IMR-90 (cell line): ENCODE results near the gene AGBL5. TPM values are rescaled to one million over a fixed set of nuclear protein-coding genes. Genes with fewer than 3 reads are reported as not detected.

ENCODE experiments used
- ATAC-seq: fragments of 200-7000 bp; cut with Tn5 transposase; 2 replicates; pipeline ENCODE4 v1.9.1; 2020; ENCODE audit warnings: low read depth, mild to moderate bottlenecking, moderate library complexity
- BruUV-seq: library from RNA; stranded (reverse); fragments of 400-500 nt; replicated peaks from 2 replicates; lab custom pipeline; 2021; lab: Mats Ljungman, UMichigan
- CTCF ChIA-PET: fragments of 300-600 bp; formaldehyde crosslinking; extraction: SDS; loops from one replicate; lab custom pipeline; 2021; ENCODE audit warnings: antibody characterized with exemption; lab: Yijun Ruan, JAX
- POLR2A ChIA-PET: fragments of 300-600 bp; sonication (Branson Sonifier 250); formaldehyde crosslinking; loops from one replicate; lab custom pipeline; 2022; ENCODE audit warnings: antibody characterized with exemption; ENCODE audit not compliant: unreplicated experiment; lab: Charles Lee
- DNase-seq: peaks from one replicate; pipeline ENCODE4 v3.0.0; 2013
- H2AFZ ChIP-seq: replicated peaks from 2 replicates; pipeline ENCODE3; 2013; ENCODE audit warnings: low read length, mild to moderate bottlenecking; ENCODE audit not compliant: poor library complexity
- H2AK5ac ChIP-seq: 2 replicates; pipeline ENCODE4 v1.6.1; 2013; ENCODE audit warnings: low read depth, low read length, inconsistent platforms
- H2AK9ac ChIP-seq: replicated peaks from 2 replicates; pipeline ENCODE3; 2013; ENCODE audit warnings: mild to moderate bottlenecking, low read depth, low read length, moderate library complexity; ENCODE audit not compliant: poor library complexity
- H2BK120ac ChIP-seq: 2 replicates; pipeline ENCODE4 v1.6.1; 2013; ENCODE audit warnings: low read depth, low read length, inconsistent platforms
- H2BK15ac ChIP-seq: 3 replicates; pipeline ENCODE4 v1.6.1; 2013; ENCODE audit warnings: low read depth, low read length, inconsistent platforms
- H2BK20ac ChIP-seq: 2 replicates; pipeline ENCODE4 v1.6.1; 2013; ENCODE audit warnings: low read depth, mild to moderate bottlenecking, inconsistent platforms, low read length, moderate library complexity
- H2BK5ac ChIP-seq: 2 replicates; pipeline ENCODE4 v1.6.1; 2013; ENCODE audit warnings: mild to moderate bottlenecking, low read depth, low read length, inconsistent platforms; ENCODE audit not compliant: poor library complexity, severe bottlenecking
- H3K14ac ChIP-seq: replicated peaks from 2 replicates; pipeline ENCODE4 v1.6.1; 2013; ENCODE audit warnings: low read depth, low read length, inconsistent platforms
- H3K18ac ChIP-seq: 2 replicates; pipeline ENCODE4 v1.6.1; 2013; ENCODE audit warnings: low read depth, low read length, control low read depth
- H3K23ac ChIP-seq: 2 replicates; pipeline ENCODE4 v1.6.1; 2013; ENCODE audit warnings: low read depth, low read length, inconsistent platforms
- H3K27ac ChIP-seq: 2 replicates; pipeline ENCODE4 v1.5.1; 2013; ENCODE audit warnings: mild to moderate bottlenecking, control low read depth, low read length; ENCODE audit not compliant: insufficient read depth
- H3K27me3 ChIP-seq: 2 replicates; pipeline ENCODE4 v1.6.1; 2013; ENCODE audit warnings: low read length; ENCODE audit not compliant: control insufficient read depth, insufficient read depth
- H3K36me3 ChIP-seq: 2 replicates; pipeline ENCODE4 v1.6.1; 2013; ENCODE audit warnings: low read length, mixed read lengths; ENCODE audit not compliant: control insufficient read depth, insufficient read depth
- H3K4ac ChIP-seq: 2 replicates; pipeline ENCODE4 v1.6.1; 2013; ENCODE audit warnings: low read depth, low read length, inconsistent platforms
- H3K4me1 ChIP-seq: 2 replicates; pipeline ENCODE4 v1.6.1; 2013; ENCODE audit warnings: low read length, mixed read lengths; ENCODE audit not compliant: control insufficient read depth, insufficient read depth
- H3K4me2 ChIP-seq: 2 replicates; pipeline ENCODE4 v1.6.1; 2013; ENCODE audit warnings: low read depth, mild to moderate bottlenecking, control low read depth, low read length, moderate library complexity
- H3K4me3 ChIP-seq: 2 replicates; pipeline ENCODE4 v1.5.1; 2013; ENCODE audit warnings: low read depth, mild to moderate bottlenecking, control low read depth, low read length, moderate library complexity; ENCODE audit not compliant: insufficient read depth
- H3K56ac ChIP-seq: 2 replicates; pipeline ENCODE4 v1.6.1; 2013; ENCODE audit warnings: low read length, inconsistent platforms; ENCODE audit not compliant: insufficient read depth; ENCODE audit errors: extremely low read depth
- H3K79me1 ChIP-seq, 2 experiments: 2 replicates each; pipeline ENCODE4 v1.6.1; 2013; ENCODE audit warnings: low read length in 2 of 2, inconsistent platforms in 1 of 2, low read depth in 1 of 2
- H3K9ac ChIP-seq: 2 replicates; pipeline ENCODE4 v1.6.1; 2013; ENCODE audit warnings: low read depth, low read length, control low read depth
- H3K9me1 ChIP-seq: 2 replicates; pipeline ENCODE4 v1.6.1; 2013; ENCODE audit warnings: low read length, inconsistent platforms; ENCODE audit not compliant: insufficient read depth
- H3K9me3 ChIP-seq: 2 replicates; pipeline ENCODE4 v1.6.1; 2013; ENCODE audit warnings: low read length; ENCODE audit not compliant: control insufficient read depth, insufficient read depth
- H4K20me1 ChIP-seq: 2 replicates; pipeline ENCODE4 v1.6.1; 2013; ENCODE audit warnings: low read length, inconsistent platforms; ENCODE audit not compliant: insufficient read depth
- H4K5ac ChIP-seq: 2 replicates; pipeline ENCODE4 v1.6.1; 2013; ENCODE audit warnings: mild to moderate bottlenecking, low read depth, low read length, control low read depth
- H4K8ac ChIP-seq, 2 experiments: 2 replicates each; pipeline ENCODE4 v1.6.1; 2013; ENCODE audit warnings: low read depth in 2 of 2, low read length in 2 of 2, control low read depth in 1 of 2, inconsistent platforms in 1 of 2
- H4K91ac ChIP-seq: 2 replicates; pipeline ENCODE4 v1.6.1; 2013; ENCODE audit warnings: low read depth, low read length, inconsistent platforms; ENCODE audit not compliant: insufficient read depth
- BHLHE40 ChIP-seq: fragments of 150-350 bp; IDR thresholded peaks from 2 replicates; pipeline ENCODE4 v1.6.1; 2016; ENCODE audit warnings: mild to moderate bottlenecking, low read depth, low read length
- CHD1 ChIP-seq: IDR thresholded peaks from 2 replicates; pipeline ENCODE4 v1.6.1; 2012; ENCODE audit warnings: low read depth, low read length, improper control_type of control experiment
- FOS ChIP-seq: fragments of 150-350 bp; IDR thresholded peaks from 2 replicates; pipeline ENCODE4 v1.6.1; 2016; ENCODE audit warnings: low read depth, low read length
- MAZ ChIP-seq: IDR thresholded peaks from 2 replicates; pipeline ENCODE4 v1.6.1; 2012; ENCODE audit warnings: low read depth, mild to moderate bottlenecking, low read length, improper control_type of control experiment, moderate library complexity, borderline replicate concordance
- WGBS, 2 experiments: methylation state at CpG; one replicate each; pipeline versions ENCODE4 v1.1.5 to v1.1.7; 2013; ENCODE audit warnings: missing lambda C conversion rate in 2 of 2; ENCODE audit not compliant: insufficient read length in 1 of 2; ENCODE audit errors: extremely low coverage in 2 of 2; 5-methylcytosine and 5-hydroxymethylcytosine counted together
- dilution Hi-C: fragments of 300-500 bp; cut with HindIII; formaldehyde crosslinking; loops from one replicate; pipeline ENCODE4 v1.14.3; 2018; ENCODE audit warnings: low sequenced_read_pairs; ENCODE audit not compliant: unreplicated experiment
- in situ Hi-C: fragments of 300-500 bp; cut with MboI; formaldehyde crosslinking; loops from 3 replicates; pipeline ENCODE4 v1.14.3; 2019; ENCODE audit warnings: low sequenced_read_pairs, inconsistent platforms, mixed read lengths
- intact Hi-C: fragments of 100-400 bp; cut with micrococcal nuclease; formaldehyde crosslinking; loops from 2 replicates; pipeline ENCODE4 v1.10.0; 2022
- polyA plus RNA-seq, 3 experiments: library from polyadenylated mRNA; depleted of rRNA; stranded (reverse); fragments of >200 nt; gene quantifications; 2 replicates each; pipeline ENCODE4 v1.2.3, GENCODE V29; 2012; ENCODE audit warnings: low replicate concordance in 1 of 3
- total RNA-seq: library from RNA; depleted of rRNA; stranded (reverse); fragments of >200 nt; gene quantifications from 2 replicates; pipeline ENCODE4 v1.2.3, GENCODE V29; 2012
- TF ChIP-seq, protein P1 (sequence below): conservative IDR thresholded peaks from 2 replicates; pipeline ENCODE4 v1.5.1; 2012; ENCODE audit warnings: mild to moderate bottlenecking, low read depth, low read length, improper control_type of control experiment

AGBL5 gene
- total and polyA plus RNA-seq, 2 of the 4 experiments (the other 2 are of a cell fraction) = 19.0 to 26.2 TPM

DNA sequence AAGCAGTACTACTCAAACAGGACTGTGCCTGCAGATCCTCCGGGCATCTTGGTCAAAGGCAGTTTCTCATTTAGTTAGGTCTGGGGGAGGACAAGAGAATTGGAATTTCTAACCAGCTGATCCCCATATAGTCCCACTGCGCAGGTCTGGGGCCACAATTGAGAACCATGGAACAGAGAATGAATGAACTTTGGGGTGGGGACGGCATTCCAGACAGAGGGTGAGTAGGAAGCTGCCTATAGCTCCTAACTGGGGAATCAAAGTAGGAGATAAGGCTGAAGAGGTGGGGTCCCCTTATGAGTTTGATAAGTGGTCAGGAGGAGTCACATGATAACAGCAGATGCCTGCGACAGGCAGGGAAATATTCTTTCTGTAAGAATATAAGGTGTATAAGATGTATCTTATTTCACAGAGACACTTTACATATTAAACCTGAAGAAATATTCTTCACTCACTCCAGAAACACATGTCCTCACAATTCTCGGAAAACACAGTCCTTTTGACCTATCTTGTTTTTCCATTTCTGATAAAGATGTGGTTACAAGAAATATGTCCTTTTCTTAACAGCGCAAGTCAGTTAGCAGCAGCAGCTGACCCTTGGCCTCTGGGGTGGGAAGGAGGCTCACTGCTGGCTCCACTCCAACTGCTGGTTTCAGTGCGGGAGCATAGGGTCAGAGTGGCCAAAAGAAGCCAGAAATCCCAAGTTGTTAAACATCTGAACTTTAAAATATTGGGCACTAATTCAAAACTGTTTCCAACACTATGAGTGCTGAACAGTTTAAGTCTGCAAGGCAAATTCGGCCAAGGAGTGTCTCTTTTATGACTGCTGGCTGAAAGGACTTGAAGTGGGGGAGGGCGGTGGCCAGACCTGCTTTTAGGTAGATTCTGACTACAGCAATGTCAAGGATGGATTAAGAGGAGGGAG is 31.3 kb upstream of the AGBL5 start:
- no TSS peak for BruUV-seq
- Histone ChIP-seq H3K4me2 (no peak overlapping the region; the same call in 1 of the 2 replicates), H3K4me1 (peaks cover 18% of the 10 kb centered on the region), H3K27me3 (no peaks in the 10 kb centered on the region), H3K56ac (no peak overlapping the region), H2AK9ac (peak overlapping the region; percentile 6), H3K23ac (no peak overlapping the region), H3K18ac (no peak overlapping the region), H3K79me1 (peaks cover 2 to 14% of the 10 kb centered on the region in 2 experiments; a peak in 1 of 4 replicates), H2AK5ac (no peak overlapping the region), H2AFZ (no peak overlapping the region), H2BK5ac (no peak overlapping the region), H3K27ac (no peak overlapping the region), H2BK15ac (no peak overlapping the region), H2BK120ac (no peak overlapping the region), H3K36me3 (peaks cover 19% of the 10 kb centered on the region), H4K91ac (no peak overlapping the region), H4K8ac (no peak overlapping the region), H3K9me1 (peaks cover 21% of the 10 kb centered on the region), H3K4ac (no peak overlapping the region), H3K14ac (no peak overlapping the region), H3K9me3 (no peaks in the 10 kb centered on the region), H3K4me3 (no peak overlapping the region), H2BK20ac (no peak overlapping the region), H4K20me1 (peaks cover 8% of the 10 kb centered on the region), H4K5ac (no peak overlapping the region), H3K9ac (no peak overlapping the region)
- ChIA-PET POLR2A (no interaction called here), CTCF (no interaction called here)
- DNase-seq = no peak
- intact Hi-C loops (loop anchor here (5.0 kb wide), 1 partner anchor 413 kb away; no protein-coding TSS in a partner anchor), in situ Hi-C loops (no loop called here), dilution Hi-C loops (no loop called here)
- WGBS, 2 experiments = no CpG with 5 or more reads among the region's 9 CpGs
- no peak for ATAC-seq
- no peak for TF ChIP-seq BHLHE40
- no peak for TF ChIP-seq CHD1
- no peak for TF ChIP-seq FOS
- TF ChIP-seq, protein P1, sequence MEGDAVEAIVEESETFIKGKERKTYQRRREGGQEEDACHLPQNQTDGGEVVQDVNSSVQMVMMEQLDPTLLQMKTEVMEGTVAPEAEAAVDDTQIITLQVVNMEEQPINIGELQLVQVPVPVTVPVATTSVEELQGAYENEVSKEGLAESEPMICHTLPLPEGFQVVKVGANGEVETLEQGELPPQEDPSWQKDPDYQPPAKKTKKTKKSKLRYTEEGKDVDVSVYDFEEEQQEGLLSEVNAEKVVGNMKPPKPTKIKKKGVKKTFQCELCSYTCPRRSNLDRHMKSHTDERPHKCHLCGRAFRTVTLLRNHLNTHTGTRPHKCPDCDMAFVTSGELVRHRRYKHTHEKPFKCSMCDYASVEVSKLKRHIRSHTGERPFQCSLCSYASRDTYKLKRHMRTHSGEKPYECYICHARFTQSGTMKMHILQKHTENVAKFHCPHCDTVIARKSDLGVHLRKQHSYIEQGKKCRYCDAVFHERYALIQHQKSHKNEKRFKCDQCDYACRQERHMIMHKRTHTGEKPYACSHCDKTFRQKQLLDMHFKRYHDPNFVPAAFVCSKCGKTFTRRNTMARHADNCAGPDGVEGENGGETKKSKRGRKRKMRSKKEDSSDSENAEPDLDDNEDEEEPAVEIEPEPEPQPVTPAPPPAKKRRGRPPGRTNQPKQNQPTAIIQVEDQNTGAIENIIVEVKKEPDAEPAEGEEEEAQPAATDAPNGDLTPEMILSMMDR = no peak
- TF ChIP-seq MAZ = no peak
